Loucy (cell line): ENCODE measurements around the gene SULT2B1.

Experiments used
- CTCF ChIP-seq: fragments of 200-600 bp; sonication (generic); conservative IDR thresholded peaks from 2 replicates; pipeline ENCODE4 v1.5.1; 2014; ENCODE audit warnings: mild to moderate bottlenecking, antibody characterized with exemption, low read length
- EZH2phosphoT487 ChIP-seq: fragments of 200-600 bp; IDR thresholded peaks from 2 replicates; pipeline ENCODE4 v1.6.1; 2018; ENCODE audit warnings: antibody characterized with exemption, mild to moderate bottlenecking, moderate library complexity, borderline replicate concordance

- TF ChIP-seq CTCF (no peak), EZH2phosphoT487 (no peak)
Observed at GRCh38 chr19:48568345-48568886, 16.4 kb downstream of the SULT2B1 start.
